HG02885 (cell line): ENCODE data around the gene CCDC30.
"Not testable (repeated sequence)": the region's sequence is repeated elsewhere in the genome, so short reads cannot be mapped to it uniquely, and the experiment has no call there.

Source experiments
- ATAC-seq: cut with Tn5 transposase; IDR thresholded peaks from one replicate; pipeline ENCODE4 v1.9.1; 2021; ENCODE audit warnings: mild to moderate bottlenecking; ENCODE audit not compliant: unreplicated experiment, poor library complexity

Gene CCDC30

DNA sequence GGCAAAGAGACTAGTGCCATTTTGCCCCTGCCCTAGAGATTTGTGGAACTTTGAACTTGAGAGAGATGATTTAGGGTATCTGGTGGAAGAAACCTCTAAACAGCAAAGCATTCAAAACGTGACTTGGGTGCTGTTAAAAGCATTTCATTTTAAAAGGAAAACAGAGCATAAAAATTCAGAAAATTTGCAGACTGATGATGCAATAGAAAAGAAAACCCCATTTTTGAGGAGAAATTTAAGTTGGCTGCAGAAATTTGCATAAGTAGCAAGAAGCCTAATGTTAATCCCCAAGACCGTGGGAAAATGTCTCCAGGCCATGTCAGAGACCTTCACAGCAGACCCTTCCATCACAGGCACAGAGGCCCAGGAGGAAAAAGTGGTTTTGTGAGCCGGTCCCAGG lies 164.1 kb downstream of the CCDC30 start:
- ATAC-seq: not testable (repeated sequence)

GRCh38 chr1:42639116-42639515 lies 176.0 kb downstream of the CCDC30 start:
- no peak for ATAC-seq

- ATAC-seq: no peak
These were observed 183.0 kb downstream of the CCDC30 start for GRCh38 chr1:42646056-42646455.

DNA sequence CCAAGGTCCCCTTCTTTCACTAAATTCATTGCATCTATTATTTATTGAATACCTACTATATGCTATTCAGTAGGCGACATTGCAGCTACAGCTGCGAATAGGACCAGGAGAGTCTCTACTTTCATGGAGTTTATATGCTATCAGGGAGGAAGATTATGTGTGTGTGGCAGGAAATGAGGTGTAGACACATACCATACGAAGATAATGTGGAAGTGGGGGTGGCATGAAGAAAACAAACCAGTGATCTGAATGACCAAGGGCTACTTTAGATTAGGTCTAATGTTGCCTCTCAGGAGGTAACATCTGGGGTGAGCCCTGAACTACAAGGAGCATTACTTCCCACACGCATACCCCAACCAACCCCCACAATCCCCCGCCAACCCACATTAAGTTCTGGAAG lies 194.1 kb downstream of the CCDC30 start:
- no peak for ATAC-seq

GRCh38 chr1:42657981-42658876 lies 195.1 kb downstream of the CCDC30 start, which contains the start of gene PPIH:
PPIH (plus strand) TSS chr1:42658423; CDS start chr1:42658447, 24 bp downstream.
- ATAC-seq: peak; percentile 97

DNA sequence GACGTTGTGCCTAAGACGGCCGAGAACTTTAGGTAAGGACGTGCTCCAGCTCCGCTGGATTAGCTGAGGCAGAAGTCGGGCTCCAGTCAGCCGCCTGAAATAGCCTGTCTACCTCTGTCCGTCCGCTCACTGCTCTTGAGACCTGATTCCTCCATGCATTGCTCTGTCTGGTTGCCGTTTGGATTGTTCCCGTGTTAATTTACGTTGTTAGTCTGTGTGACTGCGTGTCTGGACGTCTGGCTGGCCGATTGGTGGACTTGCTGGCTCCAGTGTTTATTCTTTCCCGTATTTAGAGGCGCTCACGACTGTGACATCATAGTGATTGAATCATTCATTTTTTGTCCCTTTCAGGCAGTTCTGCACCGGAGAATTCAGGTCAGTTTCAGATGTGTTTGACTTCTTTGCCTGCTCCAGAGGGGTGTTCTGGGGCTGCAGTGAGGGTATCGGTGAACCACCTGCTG lies 195.8 kb downstream of the CCDC30 start:
- ATAC-seq: no peak

DNA sequence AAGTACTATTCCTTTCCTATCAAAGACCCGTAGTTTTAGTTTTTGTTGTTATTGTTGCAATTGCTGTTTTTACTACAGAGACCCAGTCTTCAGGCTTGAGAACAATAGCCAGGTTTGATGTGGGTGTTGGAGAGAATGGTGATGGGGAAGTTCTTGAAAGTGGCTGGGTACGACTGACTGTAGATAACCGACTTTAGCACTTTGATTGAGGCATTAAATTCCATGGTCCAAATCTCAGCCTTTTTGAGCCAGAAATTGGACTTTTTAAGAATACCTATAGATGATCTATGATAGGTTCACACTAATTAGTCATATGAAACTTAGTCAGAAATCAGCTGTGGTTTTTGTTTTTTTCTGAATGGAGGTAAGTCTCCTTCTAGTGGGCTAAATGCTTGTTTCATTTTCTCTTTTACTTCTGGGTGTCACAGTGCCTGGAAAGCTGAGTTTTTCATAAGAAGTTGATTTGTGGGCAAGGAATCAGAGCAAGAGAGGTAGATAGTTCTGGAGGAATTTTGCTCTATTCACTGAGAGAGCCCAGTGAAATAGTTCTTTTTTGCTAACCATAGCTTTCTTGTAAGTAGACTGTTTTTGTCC lies 197.9 kb downstream of the CCDC30 start:
- ATAC-seq: no peak

- ATAC-seq: no peak
These were observed 206.8 kb downstream of the CCDC30 start for GRCh38 chr1:42669936-42670335.

DNA sequence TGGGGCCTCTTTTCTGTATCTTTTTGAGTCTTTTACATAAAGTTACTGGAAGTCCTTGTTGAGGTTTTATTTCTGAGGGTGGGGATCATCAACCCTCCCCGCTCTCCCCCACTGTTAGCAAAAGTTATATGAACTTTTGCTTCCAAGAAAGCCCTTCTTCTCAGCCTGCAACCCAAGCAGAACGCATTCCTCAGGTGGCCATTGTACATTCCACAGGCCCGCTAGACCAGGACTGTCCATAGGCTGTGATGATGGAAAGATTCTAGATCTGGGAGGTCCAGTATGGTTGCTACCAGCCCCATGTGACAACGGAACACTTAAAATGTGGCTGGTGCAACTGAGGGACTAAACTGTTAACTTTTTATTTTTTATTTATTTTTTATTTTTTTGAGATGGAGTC lies 207.3 kb downstream of the CCDC30 start:
- no peak for ATAC-seq

DNA sequence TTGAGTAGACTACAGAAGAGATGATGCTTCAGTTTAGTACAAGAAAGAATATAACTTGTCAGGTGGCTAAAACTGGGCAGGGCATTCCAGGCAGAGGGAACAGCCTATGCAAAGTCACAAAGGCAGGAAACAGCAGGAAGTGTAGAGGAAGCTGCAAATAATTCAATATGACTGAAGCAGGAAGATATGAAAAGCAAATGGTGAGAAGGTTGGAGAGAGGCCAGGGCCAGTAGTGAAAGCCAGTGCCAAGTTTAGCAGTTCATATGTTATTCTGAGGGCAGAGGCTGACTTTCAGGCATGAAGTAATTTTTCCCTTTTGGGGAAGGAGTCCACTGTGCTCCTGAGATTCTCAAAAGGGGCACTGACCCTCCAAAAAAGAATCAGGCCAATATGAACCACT lies 211.1 kb downstream of the CCDC30 start:
- no peak for ATAC-seq

GRCh38 chr1:42674682-42675081 lies 211.6 kb downstream of the CCDC30 start:
- ATAC-seq: no peak

GRCh38 chr1:42675467-42675866 lies 212.4 kb downstream of the CCDC30 start:
- no peak for ATAC-seq

DNA sequence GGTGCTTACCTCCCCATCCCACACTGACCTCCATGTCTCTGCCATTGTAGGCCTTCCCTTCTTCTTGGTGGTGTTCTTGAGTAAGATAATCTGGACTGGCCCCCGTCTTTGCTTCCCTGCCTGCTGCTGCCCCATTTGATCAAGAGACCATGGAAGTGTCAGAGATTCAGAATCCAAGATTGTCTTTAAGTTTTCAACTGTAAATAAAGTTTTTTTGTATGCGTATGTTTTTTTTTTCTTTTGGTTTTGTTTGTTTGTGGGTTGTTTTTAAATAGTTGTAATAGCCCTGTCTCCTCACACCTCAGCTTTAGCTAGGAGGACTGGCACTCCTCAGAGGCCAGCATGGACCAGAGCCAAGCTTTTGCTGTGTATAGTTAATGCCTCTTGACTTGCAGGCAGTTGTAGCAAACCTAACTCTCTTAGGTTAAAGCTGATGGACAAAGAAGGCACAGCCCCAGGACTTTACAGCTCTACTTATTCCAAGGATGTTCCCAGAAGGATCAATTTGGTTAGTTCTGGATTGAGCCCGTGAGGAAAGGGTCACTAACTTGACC lies 213.5 kb downstream of the CCDC30 start:
- no peak for ATAC-seq

- no peak for ATAC-seq
These were observed 216.4 kb downstream of the CCDC30 start for GRCh38 chr1:42679364-42679983.

DNA sequence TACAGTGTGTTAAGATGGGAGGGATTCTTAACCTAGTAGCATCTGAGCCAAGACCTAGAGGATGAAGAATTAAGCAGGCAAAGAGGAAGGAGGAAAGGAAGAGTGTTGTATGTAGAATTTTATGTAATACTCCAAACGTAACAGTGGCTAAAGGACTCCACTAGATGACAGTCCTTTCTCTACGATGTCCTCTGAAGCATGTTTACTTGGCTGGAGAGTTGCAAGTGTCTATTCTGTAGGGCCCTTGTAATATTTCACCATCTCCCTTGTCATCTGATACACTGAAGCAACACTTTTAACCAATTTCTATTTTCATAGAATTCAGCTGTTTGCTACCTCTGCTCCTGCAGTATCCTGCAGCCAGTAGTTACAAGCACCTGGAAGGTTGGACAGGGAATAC lies 217.0 kb downstream of the CCDC30 start:
- no peak for ATAC-seq

DNA sequence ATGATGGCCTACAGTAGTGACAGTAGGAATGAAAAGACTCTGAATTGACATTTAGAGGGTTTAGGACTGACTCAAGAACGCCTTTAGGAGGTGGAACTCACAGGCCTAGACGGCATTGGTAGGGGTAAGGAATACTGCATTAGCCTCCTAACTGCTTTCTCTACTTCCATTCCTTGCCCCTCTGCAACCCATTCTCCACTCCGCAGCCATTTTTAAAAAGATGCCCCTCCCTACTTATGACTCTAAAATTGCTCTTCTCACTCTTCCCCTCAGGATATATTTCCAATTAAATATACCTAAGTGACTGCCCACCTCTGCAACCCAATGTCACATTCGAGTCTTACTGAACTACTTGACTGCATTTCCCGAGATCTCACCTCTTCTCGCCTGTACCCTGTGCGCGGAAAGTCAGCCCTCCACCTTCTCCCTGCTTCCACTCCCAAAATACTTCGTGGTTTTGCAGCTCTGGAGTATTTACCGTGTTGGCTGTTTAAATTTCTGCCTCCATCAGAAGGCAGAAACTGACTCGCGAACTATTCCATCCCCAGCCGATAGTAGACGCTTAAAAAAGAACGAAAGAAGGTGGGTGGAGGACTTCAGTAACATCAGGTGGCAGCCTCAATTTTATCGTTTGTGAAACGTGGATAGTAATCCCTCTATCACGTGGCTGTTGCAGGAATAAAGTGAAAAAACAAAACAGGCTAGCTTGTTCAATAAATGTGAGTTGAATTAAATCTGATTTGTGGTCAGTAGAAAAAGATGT lies 218.0 kb downstream of the CCDC30 start:
- no peak for ATAC-seq

GRCh38 chr1:42681741-42682483 lies 218.8 kb downstream of the CCDC30 start, which contains the start of gene YBX1:
YBX1 (plus strand) TSS chr1:42682418; CDS start chr1:42682566, 148 bp downstream.
- ATAC-seq: peak; percentile 86

DNA sequence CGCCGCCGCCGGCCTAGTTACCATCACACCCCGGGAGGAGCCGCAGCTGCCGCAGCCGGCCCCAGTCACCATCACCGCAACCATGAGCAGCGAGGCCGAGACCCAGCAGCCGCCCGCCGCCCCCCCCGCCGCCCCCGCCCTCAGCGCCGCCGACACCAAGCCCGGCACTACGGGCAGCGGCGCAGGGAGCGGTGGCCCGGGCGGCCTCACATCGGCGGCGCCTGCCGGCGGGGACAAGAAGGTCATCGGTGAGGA lies 219.3 kb downstream of the CCDC30 start:
- ATAC-seq: peak; percentile 16

- ATAC-seq: peak; percentile 49
These were observed 219.8 kb downstream of the CCDC30 start for GRCh38 chr1:42682739-42683531.
